Measurements from ENCODE around the gene DMD.

DNA sequence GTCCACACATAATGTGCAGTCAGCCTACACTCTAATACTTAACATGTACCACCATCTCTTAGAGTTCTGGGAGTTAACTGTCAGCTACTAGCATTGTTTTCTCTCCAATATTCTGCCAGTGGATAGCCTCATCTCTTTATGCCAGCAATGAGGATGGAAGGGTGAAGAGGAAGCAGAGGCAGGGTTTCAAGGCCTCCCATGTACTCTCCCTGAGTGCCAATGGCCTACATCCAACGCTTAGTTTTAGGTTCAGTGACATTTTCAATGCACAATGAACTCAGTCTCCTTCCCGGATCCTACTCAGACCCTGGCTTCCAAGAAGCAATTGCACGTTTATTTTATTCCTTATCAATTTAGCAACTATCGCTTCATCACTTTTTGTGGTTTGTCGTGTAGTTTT, 686.1 kb downstream of the DMD start:
- no peak for TF ChIP-seq POLR2AphosphoS5 (IDR thresholded peaks at IDR 0.05; ENCODE audit: low read depth, low read length)
- TF ChIP-seq, protein P1, sequence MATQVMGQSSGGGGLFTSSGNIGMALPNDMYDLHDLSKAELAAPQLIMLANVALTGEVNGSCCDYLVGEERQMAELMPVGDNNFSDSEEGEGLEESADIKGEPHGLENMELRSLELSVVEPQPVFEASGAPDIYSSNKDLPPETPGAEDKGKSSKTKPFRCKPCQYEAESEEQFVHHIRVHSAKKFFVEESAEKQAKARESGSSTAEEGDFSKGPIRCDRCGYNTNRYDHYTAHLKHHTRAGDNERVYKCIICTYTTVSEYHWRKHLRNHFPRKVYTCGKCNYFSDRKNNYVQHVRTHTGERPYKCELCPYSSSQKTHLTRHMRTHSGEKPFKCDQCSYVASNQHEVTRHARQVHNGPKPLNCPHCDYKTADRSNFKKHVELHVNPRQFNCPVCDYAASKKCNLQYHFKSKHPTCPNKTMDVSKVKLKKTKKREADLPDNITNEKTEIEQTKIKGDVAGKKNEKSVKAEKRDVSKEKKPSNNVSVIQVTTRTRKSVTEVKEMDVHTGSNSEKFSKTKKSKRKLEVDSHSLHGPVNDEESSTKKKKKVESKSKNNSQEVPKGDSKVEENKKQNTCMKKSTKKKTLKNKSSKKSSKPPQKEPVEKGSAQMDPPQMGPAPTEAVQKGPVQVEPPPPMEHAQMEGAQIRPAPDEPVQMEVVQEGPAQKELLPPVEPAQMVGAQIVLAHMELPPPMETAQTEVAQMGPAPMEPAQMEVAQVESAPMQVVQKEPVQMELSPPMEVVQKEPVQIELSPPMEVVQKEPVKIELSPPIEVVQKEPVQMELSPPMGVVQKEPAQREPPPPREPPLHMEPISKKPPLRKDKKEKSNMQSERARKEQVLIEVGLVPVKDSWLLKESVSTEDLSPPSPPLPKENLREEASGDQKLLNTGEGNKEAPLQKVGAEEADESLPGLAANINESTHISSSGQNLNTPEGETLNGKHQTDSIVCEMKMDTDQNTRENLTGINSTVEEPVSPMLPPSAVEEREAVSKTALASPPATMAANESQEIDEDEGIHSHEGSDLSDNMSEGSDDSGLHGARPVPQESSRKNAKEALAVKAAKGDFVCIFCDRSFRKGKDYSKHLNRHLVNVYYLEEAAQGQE (IDR thresholded peaks at IDR 0.05; ENCODE audit: insufficient read depth in 1 of 2, low read depth in 2 of 2, low read length in 2 of 2), result no peak
- TF ChIP-seq SIN3A (IDR thresholded peaks at IDR 0.05; ENCODE audit: borderline replicate concordance, insufficient read depth, low read length), result no peak
- no peak for TF ChIP-seq TAF1 (IDR thresholded peaks at IDR 0.05; ENCODE audit: borderline replicate concordance, insufficient read depth, low read length)
